ENCODE data around the gene USH2A. TPM values are rescaled to one million over a fixed set of nuclear protein-coding genes. Genes with fewer than 3 reads are reported as not detected.

Gene USH2A
- total RNA-seq, 1 experiment from 2014 or later = not detected

GRCh38 chr1:215872658-215873057 is 550.6 kb downstream of the USH2A start:
- no TSS peak for BruUV-seq (replicated peaks)
- TF ChIP-seq POLR2A (IDR thresholded peaks at IDR 0.05; ENCODE audit: borderline replicate concordance, extremely low read depth, insufficient read depth, insufficient read length) (no peak), CTCF (IDR thresholded peaks at IDR 0.05 in 2 of 3, conservative IDR thresholded peaks at IDR 0.05 in 1 of 3; ENCODE audit: borderline replicate concordance in 1 of 3, insufficient read depth in 1 of 3, low read depth in 2 of 3, low read length in 2 of 3) (no peak), SIN3A (IDR thresholded peaks at IDR 0.05; ENCODE audit: low read depth) (no peak), TCF7L2 (IDR thresholded peaks at IDR 0.05; ENCODE audit: borderline replicate concordance, extremely low read depth, insufficient read depth, insufficient read length) (no peak), EZH2 (IDR thresholded peaks at IDR 0.05) (no peak), POLR2AphosphoS5 (IDR thresholded peaks at IDR 0.05; ENCODE audit: low read depth, low read length) (no peak), MAX (IDR thresholded peaks at IDR 0.05) (no peak)
- Histone ChIP-seq H3K27ac (ENCODE audit: low read depth, low read length) (no peak overlapping the region), H3K79me2 (ENCODE audit: insufficient read depth, low read length) (no peaks in the 10 kb centered on the region), H3K9ac (ENCODE audit: low read length) (no peak overlapping the region), H3K4me2 (ENCODE audit: low read length) (no peak overlapping the region), H2AFZ (ENCODE audit: low read depth, low read length, poor library complexity, severe bottlenecking) (no peak overlapping the region), H3K9me3 (ENCODE audit: control insufficient read depth in 1 of 2, insufficient read depth in 1 of 2, low read depth in 1 of 2, low read length in 2 of 2) (no peaks in the 10 kb centered on the region), H3K4me3 (replicated peaks in 1 of 2; ENCODE audit: low read depth in 1 of 2, low read length in 2 of 2) (no peak overlapping the region), H4K20me1 (ENCODE audit: insufficient read depth) (no peaks in the 10 kb centered on the region), H3K36me3 (ENCODE audit: control insufficient read depth in 1 of 2, insufficient read depth in 2 of 2, low read length in 2 of 2) (no peaks in the 10 kb centered on the region), H3K4me1 (ENCODE audit: control insufficient read depth in 1 of 2, insufficient read depth in 2 of 2, low read length in 2 of 2) (no peaks in the 10 kb centered on the region), H3K27me3 (ENCODE audit: insufficient read depth, low read length) (no peaks in the 10 kb centered on the region), H3K9me2 (ENCODE audit: insufficient read depth) (no peaks in the 10 kb centered on the region)
- ChIA-PET CTCF (no interaction called here), RAD21 (ENCODE audit: low non-redundant PET in 1 of 2, low total read pairs in 2 of 2, uncharacterized antibody in 2 of 2, unreplicated experiment in 2 of 2) (no interaction called here), POLR2A (no interaction called here)
- intact Hi-C loops (cut with micrococcal nuclease) = no loop called here
- no peak for DNase-seq (ENCODE audit: low read depth, low spot score)
- ATAC-seq = no peak

DNA sequence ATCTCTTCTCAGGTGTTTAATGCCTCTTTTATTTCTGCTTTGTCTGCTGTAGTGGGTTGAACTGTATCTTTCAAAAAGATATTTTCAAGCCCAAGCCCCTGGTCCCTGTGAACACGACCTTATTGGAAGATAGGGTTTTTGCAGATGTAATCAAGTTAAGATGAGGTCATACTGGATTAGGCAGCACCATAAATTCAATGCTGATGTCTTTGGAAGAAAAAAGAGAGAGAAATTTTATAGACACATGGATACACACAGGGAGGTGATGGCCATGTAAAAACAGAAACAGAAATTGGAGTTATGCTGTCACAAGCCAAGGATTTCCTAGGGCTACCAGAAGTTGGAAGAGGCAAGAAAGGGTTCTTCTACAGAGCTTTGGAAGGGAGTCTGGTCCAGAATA is 554.7 kb downstream of the USH2A start:
- Histone ChIP-seq H3K36me3 (ENCODE audit: control insufficient read depth in 1 of 2, insufficient read depth in 2 of 2, low read length in 2 of 2) (no peaks in the 10 kb centered on the region), H3K9me3 (ENCODE audit: control insufficient read depth in 1 of 2, insufficient read depth in 1 of 2, low read depth in 1 of 2, low read length in 2 of 2) (no peaks in the 10 kb centered on the region), H3K4me3 (replicated peaks in 1 of 2; ENCODE audit: low read depth in 1 of 2, low read length in 2 of 2) (no peak overlapping the region), H3K27me3 (ENCODE audit: insufficient read depth, low read length) (no peaks in the 10 kb centered on the region), H4K20me1 (ENCODE audit: insufficient read depth) (no peaks in the 10 kb centered on the region), H3K79me2 (ENCODE audit: insufficient read depth, low read length) (no peaks in the 10 kb centered on the region), H3K27ac (ENCODE audit: low read depth, low read length) (no peak overlapping the region), H3K9ac (ENCODE audit: low read length) (no peak overlapping the region), H3K4me2 (ENCODE audit: low read length) (no peak overlapping the region), H2AFZ (ENCODE audit: low read depth, low read length, poor library complexity, severe bottlenecking) (no peak overlapping the region), H3K9me2 (ENCODE audit: insufficient read depth) (no peaks in the 10 kb centered on the region), H3K4me1 (ENCODE audit: control insufficient read depth in 1 of 2, insufficient read depth in 2 of 2, low read length in 2 of 2) (no peaks in the 10 kb centered on the region)
- ChIA-PET CTCF (no interaction called here), RAD21 (ENCODE audit: low non-redundant PET in 1 of 2, low total read pairs in 2 of 2, uncharacterized antibody in 2 of 2, unreplicated experiment in 2 of 2) (no interaction called here), POLR2A (no interaction called here)
- no peak for ATAC-seq
- no peak for DNase-seq (ENCODE audit: low read depth, low spot score)
- intact Hi-C loops (cut with micrococcal nuclease) = no loop called here
- TF ChIP-seq MAX (IDR thresholded peaks at IDR 0.05) = no peak
- no peak for TF ChIP-seq TCF7L2 (IDR thresholded peaks at IDR 0.05; ENCODE audit: borderline replicate concordance, extremely low read depth, insufficient read depth, insufficient read length)
- no peak for TF ChIP-seq ELF1 (IDR thresholded peaks at IDR 0.05; ENCODE audit: borderline replicate concordance, low read depth)
- no peak for TF ChIP-seq FOSL1 (IDR thresholded peaks at IDR 0.05; ENCODE audit: low read depth)
- TF ChIP-seq CEBPB (IDR thresholded peaks at IDR 0.05; ENCODE audit: low read depth) = no peak
- no peak for TF ChIP-seq SP1 (IDR thresholded peaks at IDR 0.05; ENCODE audit: low read depth)
- TF ChIP-seq YY1 (IDR thresholded peaks at IDR 0.05; ENCODE audit: extremely low read depth, insufficient replicate concordance, low read depth, low read length) = no peak
- TF ChIP-seq SIN3A (IDR thresholded peaks at IDR 0.05; ENCODE audit: low read depth) = no peak
- BruUV-seq (replicated peaks) = no TSS peak

All from HCT116 (cell line).